ENCODE measurements around the gene ACOD1.

The ACOD1 gene

GRCh38 chr13:76991796-76992547 is 43.7 kb downstream of the ACOD1 start, which contains the start of gene CLN5:
TSS of gene CLN5 (plus strand) at chr13:76992081. CDS start at chr13:76992099, 18 bp downstream.
- peak within 1 kb of the TSS; percentile 94 to 99 for H3K27ac ChIP-seq
- H3K4me3 ChIP-seq, result peak within 1 kb of the TSS; percentile 76 to 91
- DNase-seq, result peak; percentile 92 to 98
- intact Hi-C loops (cut with DNase I; ENCODE audit: low total_unique reads), result no loop called here
- peak in 1 of 2 experiments; percentile 26 for TF ChIP-seq CTCF (IDR thresholded peaks at IDR 0.05)
- no peaks in the 10 kb centered on the region for H3K27me3 ChIP-seq
- no peaks in the 10 kb centered on the region for H3K9me3 ChIP-seq
- H3K4me1 ChIP-seq, result peaks cover 0 to 24% (median 15%) of the 10 kb centered on the region in 4 donors
- H3K36me3 ChIP-seq, result peaks cover 0 to 15% (median 8%) of the 10 kb centered on the region in 3 donors

GRCh38 chr13:76992548-76993001 is 44.3 kb downstream of the ACOD1 start:
- Histone ChIP-seq H3K36me3 (peaks cover 2 to 21% (median 11%) of the 10 kb centered on the region in 3 donors), H3K27ac (peak overlapping the region; percentile 94 to 99), H3K27me3 (no peaks in the 10 kb centered on the region), H3K9me3 (no peaks in the 10 kb centered on the region), H3K4me3 (peak overlapping the region; percentile 76 to 91), H3K4me1 (peaks cover 0 to 24% (median 15%) of the 10 kb centered on the region in 4 donors)
- no peak for TF ChIP-seq CTCF (IDR thresholded peaks at IDR 0.05)
- DNase-seq, result peak in 1 of 2 donors; percentile 36
- intact Hi-C loops (cut with DNase I; ENCODE audit: low total_unique reads), result no loop called here

GRCh38 chr13:76993021-76993420 is 44.7 kb downstream of the ACOD1 start:
- DNase-seq, result no peak
- Histone ChIP-seq H3K9me3 (no peaks in the 10 kb centered on the region), H3K4me1 (peaks cover 0 to 24% (median 15%) of the 10 kb centered on the region in 4 donors), H3K36me3 (peaks cover 7 to 21% (median 13%) of the 10 kb centered on the region in 3 donors), H3K27ac (peak overlapping the region; percentile 94 to 99), H3K4me3 (peak overlapping the region; percentile 76 to 91), H3K27me3 (no peaks in the 10 kb centered on the region)
- intact Hi-C loops (cut with DNase I; ENCODE audit: low total_unique reads), result no loop called here
- no peak for TF ChIP-seq CTCF (IDR thresholded peaks at IDR 0.05)

- Histone ChIP-seq H3K4me1 (peaks cover 0 to 24% (median 15%) of the 10 kb centered on the region in 4 donors), H3K9me3 (no peaks in the 10 kb centered on the region), H3K36me3 (peaks cover 11 to 24% (median 18%) of the 10 kb centered on the region in 3 donors), H3K4me3 (peak overlapping the region; percentile 76 to 91), H3K27ac (peak overlapping the region; percentile 94 to 99), H3K27me3 (no peaks in the 10 kb centered on the region)
- DNase-seq, result no peak
- intact Hi-C loops (cut with DNase I; ENCODE audit: low total_unique reads), result no loop called here
- TF ChIP-seq CTCF (IDR thresholded peaks at IDR 0.05), result no peak
These were observed 45.2 kb downstream of the ACOD1 start for GRCh38 chr13:76993473-76993872.

- H3K9me3 ChIP-seq, result no peaks in the 10 kb centered on the region
- H3K4me3 ChIP-seq, result peak overlapping the region in 1 of 2 donors; percentile 4
- intact Hi-C loops (cut with DNase I; ENCODE audit: low total_unique reads), result no loop called here
- DNase-seq, result no peak
- no peak for TF ChIP-seq CTCF (IDR thresholded peaks at IDR 0.05)
- peaks cover 19 to 32% (median 26%) of the 10 kb centered on the region in 3 donors for H3K36me3 ChIP-seq
- H3K27me3 ChIP-seq, result no peaks in the 10 kb centered on the region
- H3K4me1 ChIP-seq, result peaks cover 0 to 24% (median 15%) of the 10 kb centered on the region in 4 donors
- H3K27ac ChIP-seq, result peak overlapping the region; percentile 94 to 99
These were observed 46.0 kb downstream of the ACOD1 start for GRCh38 chr13:76994281-76994680.
